ENCODE results near the gene ZNF775.

ZNF775 gene

DNA sequence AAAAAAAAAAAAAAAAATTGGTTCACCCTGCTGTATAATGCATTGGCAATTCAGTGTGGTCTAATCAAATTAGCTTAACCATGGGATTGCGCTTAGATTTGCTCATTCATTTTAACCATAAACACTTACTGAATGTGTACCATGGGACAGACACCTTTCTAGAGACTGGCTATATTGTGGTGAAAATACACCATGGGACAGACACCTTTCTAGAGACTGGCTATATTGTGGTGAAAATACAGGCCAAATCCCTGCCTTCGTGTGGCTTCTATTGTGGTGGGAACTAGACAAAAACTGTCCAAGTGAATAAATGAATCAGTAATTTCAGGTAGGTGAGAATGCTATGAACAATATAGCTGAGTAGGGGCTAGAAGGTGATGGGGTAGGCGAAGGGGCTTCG lies 20.7 kb upstream of the ZNF775 start:
- no peak for TF ChIP-seq ZNF8 (CRISPR knock-in tag; IDR thresholded peaks at IDR 0.05)
- TF ChIP-seq CSRNP3 (CRISPR knock-in tag; IDR thresholded peaks at IDR 0.05) = no peak
- TF ChIP-seq ESRRG (CRISPR knock-in tag; IDR thresholded peaks at IDR 0.05) = no peak
- no peak for TF ChIP-seq POU6F1 (CRISPR knock-in tag; IDR thresholded peaks at IDR 0.05; ENCODE audit: borderline replicate concordance, low read depth)
- no peak for TF ChIP-seq BACH2 (CRISPR knock-in tag; IDR thresholded peaks at IDR 0.05; ENCODE audit: borderline replicate concordance)
- no peak for TF ChIP-seq ZNF70 (CRISPR knock-in tag; IDR thresholded peaks at IDR 0.05)
- TF ChIP-seq OSR1 (CRISPR knock-in tag; IDR thresholded peaks at IDR 0.05) = no peak
- TF ChIP-seq, protein P1, sequence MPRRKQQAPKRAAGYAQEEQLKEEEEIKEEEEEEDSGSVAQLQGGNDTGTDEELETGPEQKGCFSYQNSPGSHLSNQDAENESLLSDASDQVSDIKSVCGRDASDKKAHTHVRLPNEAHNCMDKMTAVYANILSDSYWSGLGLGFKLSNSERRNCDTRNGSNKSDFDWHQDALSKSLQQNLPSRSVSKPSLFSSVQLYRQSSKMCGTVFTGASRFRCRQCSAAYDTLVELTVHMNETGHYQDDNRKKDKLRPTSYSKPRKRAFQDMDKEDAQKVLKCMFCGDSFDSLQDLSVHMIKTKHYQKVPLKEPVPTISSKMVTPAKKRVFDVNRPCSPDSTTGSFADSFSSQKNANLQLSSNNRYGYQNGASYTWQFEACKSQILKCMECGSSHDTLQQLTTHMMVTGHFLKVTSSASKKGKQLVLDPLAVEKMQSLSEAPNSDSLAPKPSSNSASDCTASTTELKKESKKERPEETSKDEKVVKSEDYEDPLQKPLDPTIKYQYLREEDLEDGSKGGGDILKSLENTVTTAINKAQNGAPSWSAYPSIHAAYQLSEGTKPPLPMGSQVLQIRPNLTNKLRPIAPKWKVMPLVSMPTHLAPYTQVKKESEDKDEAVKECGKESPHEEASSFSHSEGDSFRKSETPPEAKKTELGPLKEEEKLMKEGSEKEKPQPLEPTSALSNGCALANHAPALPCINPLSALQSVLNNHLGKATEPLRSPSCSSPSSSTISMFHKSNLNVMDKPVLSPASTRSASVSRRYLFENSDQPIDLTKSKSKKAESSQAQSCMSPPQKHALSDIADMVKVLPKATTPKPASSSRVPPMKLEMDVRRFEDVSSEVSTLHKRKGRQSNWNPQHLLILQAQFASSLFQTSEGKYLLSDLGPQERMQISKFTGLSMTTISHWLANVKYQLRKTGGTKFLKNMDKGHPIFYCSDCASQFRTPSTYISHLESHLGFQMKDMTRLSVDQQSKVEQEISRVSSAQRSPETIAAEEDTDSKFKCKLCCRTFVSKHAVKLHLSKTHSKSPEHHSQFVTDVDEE (CRISPR knock-in tag; IDR thresholded peaks at IDR 0.05) = no peak
- TF ChIP-seq ZFP3 (CRISPR knock-in tag; IDR thresholded peaks at IDR 0.05) = no peak
- no peak for TF ChIP-seq TCF4 (CRISPR knock-in tag; IDR thresholded peaks at IDR 0.05; ENCODE audit: borderline replicate concordance)
- no peak for TF ChIP-seq CSDC2 (CRISPR knock-in tag; IDR thresholded peaks at IDR 0.05)
- no peak for TF ChIP-seq ARNTL (CRISPR knock-in tag; IDR thresholded peaks at IDR 0.05; ENCODE audit: borderline replicate concordance, low read depth)
- TF ChIP-seq, protein P2, sequence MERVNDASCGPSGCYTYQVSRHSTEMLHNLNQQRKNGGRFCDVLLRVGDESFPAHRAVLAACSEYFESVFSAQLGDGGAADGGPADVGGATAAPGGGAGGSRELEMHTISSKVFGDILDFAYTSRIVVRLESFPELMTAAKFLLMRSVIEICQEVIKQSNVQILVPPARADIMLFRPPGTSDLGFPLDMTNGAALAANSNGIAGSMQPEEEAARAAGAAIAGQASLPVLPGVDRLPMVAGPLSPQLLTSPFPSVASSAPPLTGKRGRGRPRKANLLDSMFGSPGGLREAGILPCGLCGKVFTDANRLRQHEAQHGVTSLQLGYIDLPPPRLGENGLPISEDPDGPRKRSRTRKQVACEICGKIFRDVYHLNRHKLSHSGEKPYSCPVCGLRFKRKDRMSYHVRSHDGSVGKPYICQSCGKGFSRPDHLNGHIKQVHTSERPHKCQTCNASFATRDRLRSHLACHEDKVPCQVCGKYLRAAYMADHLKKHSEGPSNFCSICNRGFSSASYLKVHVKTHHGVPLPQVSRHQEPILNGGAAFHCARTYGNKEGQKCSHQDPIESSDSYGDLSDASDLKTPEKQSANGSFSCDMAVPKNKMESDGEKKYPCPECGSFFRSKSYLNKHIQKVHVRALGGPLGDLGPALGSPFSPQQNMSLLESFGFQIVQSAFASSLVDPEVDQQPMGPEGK (CRISPR knock-in tag; IDR thresholded peaks at IDR 0.05; ENCODE audit: borderline replicate concordance) = no peak
- no peak for TF ChIP-seq ZFP30 (CRISPR knock-in tag; IDR thresholded peaks at IDR 0.05)
- no peak for TF ChIP-seq RARB (CRISPR knock-in tag; IDR thresholded peaks at IDR 0.05)
- TF ChIP-seq TOX (CRISPR knock-in tag; IDR thresholded peaks at IDR 0.05; ENCODE audit: borderline replicate concordance) = no peak
- no peak for TF ChIP-seq CREB5 (CRISPR knock-in tag; IDR thresholded peaks at IDR 0.05; ENCODE audit: low read depth)
- no peak for TF ChIP-seq GLIS3 (CRISPR knock-in tag; IDR thresholded peaks at IDR 0.05)
- ATAC-seq = no peak

DNA sequence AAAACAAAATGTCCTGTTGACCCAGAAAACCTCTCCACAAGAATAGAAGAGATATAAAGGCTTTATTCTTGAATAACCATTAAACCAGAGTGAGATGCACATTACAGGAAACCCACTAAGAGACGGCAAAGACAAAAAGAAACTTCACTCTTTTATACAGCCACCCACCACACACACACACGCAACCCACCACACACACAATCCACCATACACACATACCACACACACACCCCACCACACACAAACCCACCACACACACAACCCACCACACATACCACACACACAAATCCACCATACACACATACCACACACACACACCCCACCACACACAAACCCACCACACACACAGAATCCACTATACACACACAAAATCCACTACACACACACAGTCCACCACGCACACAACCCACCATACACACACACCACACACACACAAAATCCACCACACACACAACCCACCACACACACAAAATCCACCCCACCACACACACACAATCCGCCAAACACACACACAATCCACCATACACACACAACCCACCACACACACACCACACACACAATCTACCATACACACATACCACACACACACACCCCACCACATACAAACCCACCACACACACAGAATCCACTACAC lies 20.0 kb upstream of the ZNF775 start:
- no peak for ATAC-seq
- no peak for TF ChIP-seq CSRNP3 (CRISPR knock-in tag; IDR thresholded peaks at IDR 0.05)
- TF ChIP-seq ZFP3 (CRISPR knock-in tag; IDR thresholded peaks at IDR 0.05) = no peak
- TF ChIP-seq, protein P2 (CRISPR knock-in tag; IDR thresholded peaks at IDR 0.05; ENCODE audit: borderline replicate concordance) = no peak
- no peak for TF ChIP-seq OSR1 (CRISPR knock-in tag; IDR thresholded peaks at IDR 0.05)
- TF ChIP-seq BACH2 (CRISPR knock-in tag; IDR thresholded peaks at IDR 0.05; ENCODE audit: borderline replicate concordance) = no peak
- no peak for TF ChIP-seq CREB5 (CRISPR knock-in tag; IDR thresholded peaks at IDR 0.05; ENCODE audit: low read depth)
- TF ChIP-seq ZFP30 (CRISPR knock-in tag; IDR thresholded peaks at IDR 0.05) = no peak
- TF ChIP-seq ISL1 (CRISPR knock-in tag; IDR thresholded peaks at IDR 0.05) = no peak
- no peak for TF ChIP-seq ZNF8 (CRISPR knock-in tag; IDR thresholded peaks at IDR 0.05)
- TF ChIP-seq CSDC2 (CRISPR knock-in tag; IDR thresholded peaks at IDR 0.05) = no peak
- TF ChIP-seq ZC3H10 (CRISPR knock-in tag; IDR thresholded peaks at IDR 0.05) = no peak
- TF ChIP-seq POU6F1 (CRISPR knock-in tag; IDR thresholded peaks at IDR 0.05; ENCODE audit: borderline replicate concordance, low read depth) = no peak
- TF ChIP-seq PPARA (CRISPR knock-in tag; IDR thresholded peaks at IDR 0.05; ENCODE audit: borderline replicate concordance) = no peak
